Thyroid gland (tissue), 4 donors: ENCODE measurements around the gene GID4.

Source experiments
- POLR2A ChIP-seq, 2 donors: fragments of 450-650 bp; IDR thresholded peaks; one replicate each; pipeline ENCODE4 v1.6.1; 2017; ENCODE audit warnings: antibody characterized with exemption in 2 of 2, mild to moderate bottlenecking in 2 of 2, moderate library complexity in 1 of 2
- TF ChIP-seq, protein P1 (sequence below), 6 experiments: fragments of 200-600 bp in 3 of 6; fragments of 450-650 bp in 3 of 6; sonication (generic) in 3 of 6; IDR thresholded peaks; one replicate each; pipeline ENCODE4 v1.5.1; 2016 to 2019; ENCODE audit warnings: antibody characterized with exemption in 6 of 6, mild to moderate bottlenecking in 2 of 6, inconsistent platforms in 1 of 6, moderate library complexity in 1 of 6

GRCh38 chr17:18025241-18025944, 13.8 kb upstream of the GID4 start:
- TF ChIP-seq, protein P1, sequence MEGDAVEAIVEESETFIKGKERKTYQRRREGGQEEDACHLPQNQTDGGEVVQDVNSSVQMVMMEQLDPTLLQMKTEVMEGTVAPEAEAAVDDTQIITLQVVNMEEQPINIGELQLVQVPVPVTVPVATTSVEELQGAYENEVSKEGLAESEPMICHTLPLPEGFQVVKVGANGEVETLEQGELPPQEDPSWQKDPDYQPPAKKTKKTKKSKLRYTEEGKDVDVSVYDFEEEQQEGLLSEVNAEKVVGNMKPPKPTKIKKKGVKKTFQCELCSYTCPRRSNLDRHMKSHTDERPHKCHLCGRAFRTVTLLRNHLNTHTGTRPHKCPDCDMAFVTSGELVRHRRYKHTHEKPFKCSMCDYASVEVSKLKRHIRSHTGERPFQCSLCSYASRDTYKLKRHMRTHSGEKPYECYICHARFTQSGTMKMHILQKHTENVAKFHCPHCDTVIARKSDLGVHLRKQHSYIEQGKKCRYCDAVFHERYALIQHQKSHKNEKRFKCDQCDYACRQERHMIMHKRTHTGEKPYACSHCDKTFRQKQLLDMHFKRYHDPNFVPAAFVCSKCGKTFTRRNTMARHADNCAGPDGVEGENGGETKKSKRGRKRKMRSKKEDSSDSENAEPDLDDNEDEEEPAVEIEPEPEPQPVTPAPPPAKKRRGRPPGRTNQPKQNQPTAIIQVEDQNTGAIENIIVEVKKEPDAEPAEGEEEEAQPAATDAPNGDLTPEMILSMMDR (IDR thresholded peaks at IDR 0.05) = no peak
- no peak for TF ChIP-seq POLR2A (IDR thresholded peaks at IDR 0.05)
